ENCODE measurements around the gene PANK3. TPM values are rescaled to one million over a fixed set of nuclear protein-coding genes. Genes with fewer than 3 reads are reported as not detected.
A peak's percentile ranks its signal among the peaks of the same experiment; 100 is the strongest.
"Not testable (repeated sequence)": the region's sequence is repeated elsewhere in the genome, so short reads cannot be mapped to it uniquely, and the experiment has no call there.

The PANK3 gene
- polyA plus RNA-seq, 3 donors from 2014 or later = 4.6 to 13.1 (median 7.1) TPM

DNA sequence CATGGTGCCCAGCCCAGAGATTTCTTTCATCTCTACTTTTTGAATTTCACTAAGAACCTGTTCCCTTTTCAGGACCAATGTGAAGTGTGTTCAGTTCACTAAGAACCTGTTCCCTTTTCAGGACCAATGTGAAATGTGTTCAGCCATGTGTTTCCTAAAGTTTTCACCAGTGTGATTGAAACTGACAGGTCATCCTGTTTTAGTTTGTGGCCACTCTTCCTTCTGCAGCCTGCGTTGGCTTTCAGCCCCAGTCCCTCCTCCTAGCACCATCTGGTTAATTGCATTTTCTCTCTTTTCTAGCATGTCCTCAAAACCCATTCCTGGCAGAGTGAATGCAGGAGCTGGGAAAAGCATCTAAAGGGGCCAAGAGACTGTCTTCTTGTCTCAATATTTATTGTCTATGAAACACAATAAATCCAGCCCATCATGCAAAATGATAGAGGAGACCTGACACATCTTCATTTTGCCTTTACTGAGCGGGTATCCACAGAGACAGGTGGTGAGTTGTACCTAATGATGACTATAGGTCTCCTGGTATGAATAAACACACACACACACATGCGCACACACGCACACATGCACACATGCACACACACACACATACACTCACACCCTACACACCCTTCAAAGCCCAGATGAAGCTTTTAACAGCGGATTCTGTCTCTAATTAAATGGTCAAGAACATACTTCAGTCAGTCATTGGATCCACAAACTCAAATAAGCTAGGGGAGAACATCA is 6.1 kb upstream of the PANK3 start:
- Mint-ChIP-seq H3K27ac (no peak overlapping the region), H3K36me3 (peaks cover 0 to 4% (median 0%) of the 10 kb centered on the region in 3 donors), H3K9me3 (peaks cover 0 to 2% (median 0%) of the 10 kb centered on the region in 6 donors), H3K4me1 (peaks cover 1 to 2% of the 10 kb centered on the region in 2 donors), H3K4me3 (no peak overlapping the region), H3K27me3 (ENCODE audit: low read depth in 3 of 3) (peaks cover 3 to 24% (median 5%) of the 10 kb centered on the region in 3 donors)
- no peak for DNase-seq

DNA sequence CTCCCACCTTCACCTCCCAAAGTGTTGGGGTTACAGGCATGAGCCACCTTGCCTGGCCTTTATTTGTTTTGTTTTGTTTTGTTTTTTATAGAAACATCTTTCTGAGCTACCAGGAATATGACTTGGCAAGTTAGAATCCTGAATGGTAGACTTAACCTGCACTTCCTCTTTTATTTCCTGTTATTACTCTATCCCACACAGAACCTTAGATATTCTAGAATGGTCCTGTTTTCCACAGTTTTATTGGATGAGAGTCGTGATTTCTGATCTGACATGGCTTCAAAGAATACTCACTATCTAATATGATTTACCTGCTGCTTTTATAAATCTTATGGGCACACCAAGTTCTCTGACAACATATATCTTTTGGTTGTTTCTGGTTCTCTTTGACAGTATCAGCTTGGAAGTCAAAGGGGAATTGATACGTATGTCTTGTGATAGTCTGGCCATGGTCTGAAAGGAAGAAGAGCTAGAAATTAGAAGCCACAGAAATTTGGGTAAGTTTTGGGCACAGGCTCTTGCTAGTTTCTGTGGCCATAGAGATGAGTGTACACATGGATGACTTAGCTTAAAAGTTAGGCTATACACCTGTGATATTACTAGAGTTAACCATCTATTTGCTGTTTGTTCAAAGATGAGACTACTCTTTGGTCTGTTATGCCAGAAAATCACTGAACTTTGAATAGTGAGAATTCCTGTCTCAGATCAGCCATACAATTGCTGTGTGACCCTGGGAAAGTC is 4.7 kb upstream of the PANK3 start:
- Mint-ChIP-seq H3K27ac (no peak overlapping the region), H3K27me3 (ENCODE audit: low read depth in 3 of 3) (peaks cover 5 to 26% (median 6%) of the 10 kb centered on the region in 3 donors), H3K4me3 (no peak overlapping the region), H3K36me3 (peaks cover 0 to 4% (median 0%) of the 10 kb centered on the region in 3 donors), H3K4me1 (peaks cover 9 to 11% of the 10 kb centered on the region in 2 donors), H3K9me3 (peaks cover 0 to 2% (median 0%) of the 10 kb centered on the region in 6 donors)
- DNase-seq = no peak

DNA sequence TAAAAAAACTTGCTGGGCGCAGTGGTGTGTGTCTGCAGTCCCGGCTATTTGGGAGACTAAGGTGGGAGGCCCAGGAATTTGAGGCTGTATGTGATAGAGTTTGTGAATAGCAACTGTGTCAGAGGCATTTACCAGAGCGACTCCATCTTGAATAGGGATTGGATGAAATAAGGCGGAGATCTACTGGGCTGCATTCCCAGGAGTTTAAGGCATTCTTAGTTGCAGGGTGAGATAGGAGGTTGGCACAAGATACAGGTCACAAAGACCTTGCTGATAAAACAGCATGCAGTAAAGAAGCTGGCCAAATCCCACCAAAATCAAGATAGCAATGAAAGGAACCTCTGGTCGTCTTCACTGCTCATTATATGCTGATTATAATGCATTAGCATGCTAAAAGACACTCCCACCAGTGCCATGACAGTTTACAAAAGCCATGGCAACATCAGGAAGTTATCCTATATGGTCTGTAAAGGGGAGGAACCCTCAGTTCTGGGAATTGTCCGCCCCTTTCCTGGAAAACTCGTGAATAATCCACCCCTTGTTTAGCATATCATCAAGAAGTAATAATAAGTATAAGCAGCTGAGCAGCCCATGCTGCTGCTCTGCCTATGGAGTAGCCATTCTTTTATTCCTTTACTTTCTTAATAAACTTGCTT is 1.8 kb upstream of the PANK3 start:
- not testable (repeated sequence) for H3K9me3 Mint-ChIP-seq, H3K36me3 Mint-ChIP-seq, DNase-seq, H3K4me3 Mint-ChIP-seq
- peaks cover 33 to 38% of the 10 kb centered on the region in 2 donors for H3K4me1 Mint-ChIP-seq
- H3K27ac Mint-ChIP-seq = peak overlapping the region in 1 of 6 donors; percentile 22
- H3K27me3 Mint-ChIP-seq (ENCODE audit: low read depth in 3 of 3) = peaks cover 4 to 10% (median 9%) of the 10 kb centered on the region in 3 donors

DNA sequence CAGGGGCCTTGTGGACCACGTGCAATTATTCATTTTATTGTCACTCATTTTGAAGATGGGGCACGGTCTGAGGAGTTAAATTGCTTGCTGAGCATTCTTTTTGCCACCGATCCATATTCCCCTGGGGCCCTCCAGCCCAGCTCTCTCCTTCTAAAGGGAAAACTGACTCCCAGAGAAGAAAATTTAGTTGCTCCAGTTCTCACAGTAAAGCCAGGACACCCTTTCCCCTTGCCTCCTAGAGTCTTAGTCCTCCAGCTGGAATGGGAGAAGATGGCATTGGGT is 1.0 kb upstream of the PANK3 start:
- peaks cover 2 to 9% (median 9%) of the 10 kb centered on the region in 3 donors for H3K27me3 Mint-ChIP-seq (ENCODE audit: low read depth in 3 of 3)

DNA sequence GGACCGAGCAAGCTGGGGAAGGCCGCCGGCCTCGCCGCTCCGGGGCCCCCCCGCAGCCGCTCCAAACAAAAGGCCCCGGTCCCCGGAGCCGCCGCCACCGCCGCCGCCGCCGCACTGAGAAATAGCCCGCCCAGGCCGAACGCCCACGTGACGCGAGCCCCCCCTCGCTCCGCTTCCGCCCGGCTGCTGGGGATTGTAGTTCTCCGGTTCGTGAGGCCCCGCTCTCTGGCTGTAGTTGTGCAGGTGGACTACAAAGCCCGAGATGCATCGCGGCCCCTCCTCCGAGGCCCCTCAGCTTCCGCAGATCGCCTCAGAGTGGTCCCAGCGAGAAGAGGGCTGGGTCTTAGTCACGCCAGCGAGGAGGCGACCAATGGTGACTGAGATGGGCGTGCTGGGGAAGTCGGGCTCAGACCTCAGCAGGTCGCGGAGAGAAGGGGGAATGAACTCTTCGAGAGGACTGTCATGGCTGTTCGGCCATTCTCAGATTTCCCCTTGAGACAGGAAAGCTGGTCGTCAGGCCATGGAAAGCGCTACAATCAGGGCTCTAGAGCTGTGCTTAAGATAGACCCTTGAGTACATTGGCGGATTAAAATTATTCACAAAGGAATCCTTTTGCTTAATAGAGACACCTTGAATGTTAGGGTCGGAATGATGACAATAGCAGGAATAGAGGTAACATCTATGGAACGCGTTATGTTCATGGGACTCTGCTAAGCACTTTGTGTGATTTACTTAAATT is 489 bp upstream of the PANK3 start:
- H3K4me1 Mint-ChIP-seq = peaks cover 44 to 51% of the 10 kb centered on the region in 2 donors
- H3K27me3 Mint-ChIP-seq (ENCODE audit: low read depth in 3 of 3) = peaks cover 2 to 9% (median 9%) of the 10 kb centered on the region in 3 donors
- H3K4me3 Mint-ChIP-seq = peak overlapping the region; percentile 88 to 92 (median 91)
- peak; percentile 96 to 97 (median 97) for DNase-seq
- H3K27ac Mint-ChIP-seq = peak overlapping the region; percentile 89 to 99 (median 97)
- no peaks in the 10 kb centered on the region for H3K9me3 Mint-ChIP-seq
- no peaks in the 10 kb centered on the region for H3K36me3 Mint-ChIP-seq

More for the DNA sequence above, 1.0 kb upstream of the PANK3 start:
- Mint-ChIP-seq H3K4me1 (peaks cover 41 to 45% of the 10 kb centered on the region in 2 donors), H3K9me3 (peaks cover 0 to under 1% (median 0%) of the 10 kb centered on the region in 6 donors), H3K27ac (peak overlapping the region; percentile 89 to 99 (median 97)), H3K36me3 (no peaks in the 10 kb centered on the region), H3K4me3 (peak overlapping the region; percentile 88 to 92 (median 91))
- DNase-seq = no peak

DNA sequence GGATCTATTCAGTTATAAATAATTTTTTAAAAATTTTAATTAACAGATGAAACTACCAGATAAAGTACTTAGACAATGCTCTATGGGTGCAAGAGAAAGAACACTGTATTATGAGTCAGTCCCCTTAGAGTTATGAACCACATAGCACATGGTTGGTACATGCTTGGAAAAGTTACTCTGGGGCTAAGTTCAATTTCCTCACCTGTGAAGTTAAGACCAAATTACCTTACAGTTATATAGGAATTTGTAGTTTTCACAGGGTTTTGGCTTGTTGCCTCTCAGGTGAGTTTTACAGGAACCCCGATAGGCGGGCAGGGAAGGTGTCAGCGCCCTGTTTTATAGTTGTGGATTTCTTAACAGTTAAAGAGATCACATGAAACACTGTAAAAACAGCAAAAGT is 1.2 kb downstream of the PANK3 start:
- no peak for DNase-seq
- Mint-ChIP-seq H3K9me3 (no peaks in the 10 kb centered on the region), H3K27ac (peak overlapping the region; percentile 82 to 95 (median 92)), H3K4me1 (peaks cover 46 to 54% of the 10 kb centered on the region in 2 donors), H3K27me3 (ENCODE audit: low read depth in 3 of 3) (peaks cover 2 to 10% (median 4%) of the 10 kb centered on the region in 3 donors), H3K36me3 (no peaks in the 10 kb centered on the region), H3K4me3 (peak overlapping the region; percentile 90 to 98 (median 93))

DNA sequence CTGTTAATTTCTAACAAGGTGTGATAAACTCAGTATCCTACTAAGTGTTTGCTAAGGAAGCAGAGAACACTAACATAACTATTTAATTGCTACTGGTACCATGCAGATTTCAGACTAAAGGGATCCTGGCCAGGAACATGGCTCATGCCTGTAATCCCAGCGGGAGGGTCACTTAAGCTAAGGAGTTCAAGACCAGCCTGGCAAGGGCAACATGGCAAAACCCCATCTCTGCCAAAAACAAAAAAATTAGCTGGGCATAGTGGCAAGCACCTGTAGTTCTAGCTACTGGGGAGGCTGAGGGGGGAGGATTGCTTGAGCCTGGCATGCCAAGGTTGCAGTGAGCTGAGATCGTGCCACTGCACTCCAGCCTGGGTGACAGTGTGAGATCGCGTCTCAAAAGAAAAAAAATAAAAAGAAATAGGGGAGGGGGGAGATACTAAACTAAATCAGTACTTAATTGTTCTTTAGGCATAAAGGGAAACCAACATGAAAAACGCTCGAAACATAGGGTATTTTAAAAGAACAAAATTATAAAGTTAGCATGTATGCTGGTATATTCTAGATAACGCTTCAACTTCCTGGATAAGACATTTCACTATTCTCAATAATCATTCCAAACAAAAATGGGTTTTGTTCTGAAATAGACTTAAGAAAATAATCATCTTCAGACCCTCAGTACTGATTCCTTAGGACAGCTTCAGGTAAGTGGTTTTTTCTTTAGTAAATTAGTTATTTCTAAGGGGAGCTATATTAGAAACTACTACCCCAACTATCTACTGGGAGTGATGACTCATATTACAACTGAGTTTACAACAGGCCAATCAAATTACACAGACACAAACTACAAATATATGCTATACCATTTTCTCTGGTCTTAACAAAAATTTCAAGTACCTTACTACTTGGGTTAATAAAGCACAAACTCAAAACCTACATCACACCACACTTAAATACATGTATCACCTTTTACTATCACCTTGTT is 3.5 kb downstream of the PANK3 start:
- no peaks in the 10 kb centered on the region for H3K9me3 Mint-ChIP-seq

DNA sequence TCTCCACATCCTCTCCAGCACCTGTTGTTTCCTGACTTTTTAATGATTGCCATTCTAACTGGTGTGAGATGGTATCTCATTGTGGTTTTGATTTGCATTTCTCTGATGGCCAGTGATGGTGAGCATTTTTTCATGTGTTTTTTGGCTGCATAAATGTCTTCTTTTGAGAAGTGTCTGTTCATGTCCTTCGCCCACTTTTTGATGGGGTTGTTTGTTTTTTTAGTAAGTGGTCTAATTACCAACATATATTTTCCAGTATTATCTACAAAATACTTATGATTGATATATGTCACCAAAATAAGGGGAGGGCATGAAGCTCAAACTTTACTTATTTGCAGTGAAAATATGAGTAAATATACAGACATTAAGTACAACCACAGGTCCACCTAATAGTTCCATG is 5.0 kb downstream of the PANK3 start:
- not testable (repeated sequence) for H3K36me3 Mint-ChIP-seq; H3K27ac Mint-ChIP-seq; H3K27me3 Mint-ChIP-seq (ENCODE audit: low read depth in 3 of 3); H3K4me3 Mint-ChIP-seq; DNase-seq; H3K9me3 Mint-ChIP-seq
- H3K4me1 Mint-ChIP-seq = peaks cover 49 to 68% of the 10 kb centered on the region in 2 donors

More for the DNA sequence above, 3.5 kb downstream of the PANK3 start:
- H3K4me3 Mint-ChIP-seq = peak overlapping the region in 1 of 5 donors; percentile 27
- no peaks in the 10 kb centered on the region for H3K36me3 Mint-ChIP-seq
- no peak for DNase-seq
- peaks cover 2 to 10% (median 4%) of the 10 kb centered on the region in 3 donors for H3K27me3 Mint-ChIP-seq (ENCODE audit: low read depth in 3 of 3)
- H3K4me1 Mint-ChIP-seq = peaks cover 56 to 74% of the 10 kb centered on the region in 2 donors
- H3K27ac Mint-ChIP-seq = peak overlapping the region in 3 of 6 donors; percentile 56 to 66 (median 62)

DNA sequence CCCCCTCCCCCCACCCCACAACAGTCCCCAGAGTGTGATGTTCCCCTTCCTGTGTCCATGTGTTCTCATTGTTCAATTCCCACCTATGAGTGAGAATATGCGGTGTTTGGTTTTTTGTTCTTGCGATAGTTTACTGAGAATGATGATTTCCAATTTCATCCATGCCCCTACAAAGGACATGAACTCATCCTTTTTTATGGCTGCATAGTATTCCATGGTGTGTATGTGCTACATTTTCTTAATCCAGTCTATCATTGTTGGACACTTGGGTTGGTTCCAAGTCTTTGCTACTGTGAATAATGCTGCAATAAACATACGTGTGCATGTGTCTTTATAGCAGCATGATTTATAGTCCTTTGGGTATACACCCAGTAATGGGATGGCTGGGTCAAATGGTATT is 5.5 kb downstream of the PANK3 start:
- not testable (repeated sequence) for H3K4me3 Mint-ChIP-seq; H3K27ac Mint-ChIP-seq; H3K36me3 Mint-ChIP-seq; H3K27me3 Mint-ChIP-seq (ENCODE audit: low read depth in 3 of 3); DNase-seq; H3K9me3 Mint-ChIP-seq
- H3K4me1 Mint-ChIP-seq = peaks cover 48 to 69% of the 10 kb centered on the region in 2 donors

DNA sequence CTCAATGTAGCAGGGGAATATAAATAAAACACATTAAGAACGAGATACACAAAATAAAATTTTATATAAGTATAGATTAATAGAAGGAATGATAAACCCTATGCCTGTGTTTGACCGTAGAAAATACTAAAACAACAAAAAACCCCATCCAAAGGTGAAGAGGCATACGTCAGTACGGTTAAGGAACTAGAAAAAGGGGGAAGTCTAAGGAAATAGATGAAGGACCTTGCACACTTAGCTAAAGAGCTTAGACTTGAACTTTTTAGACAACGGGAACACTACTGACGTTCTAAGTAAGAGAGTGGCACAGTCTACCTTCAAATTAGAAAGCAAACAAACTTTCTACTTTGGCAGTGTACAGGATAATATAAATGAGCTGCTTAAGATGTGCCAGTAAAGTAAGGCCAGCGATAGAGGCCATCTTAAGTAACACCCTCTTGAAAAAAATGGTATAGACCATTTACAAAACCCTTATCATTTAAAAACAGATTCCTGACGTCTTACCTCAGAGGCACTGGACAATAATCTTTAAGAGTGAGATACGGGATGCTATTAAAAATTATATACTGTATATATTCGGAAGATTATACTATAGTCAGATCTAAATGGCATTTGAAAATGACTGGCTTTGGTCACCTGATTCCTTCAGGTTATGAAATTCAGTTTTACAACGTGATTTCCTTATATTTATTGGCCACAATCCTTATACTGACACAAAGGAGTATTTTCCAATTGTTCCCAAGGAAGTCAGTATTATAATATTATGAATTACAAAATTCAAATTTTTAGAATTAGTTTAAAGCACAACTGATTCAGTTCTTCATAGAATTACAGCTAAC is 8.5 kb downstream of the PANK3 start:
- no peak overlapping the region for H3K27ac Mint-ChIP-seq
- peaks cover 5 to 6% (median 6%) of the 10 kb centered on the region in 3 donors for H3K36me3 Mint-ChIP-seq
- H3K4me3 Mint-ChIP-seq = no peak overlapping the region
- no peaks in the 10 kb centered on the region for H3K9me3 Mint-ChIP-seq
- peaks cover 0 to 2% (median 0%) of the 10 kb centered on the region in 3 donors for H3K27me3 Mint-ChIP-seq (ENCODE audit: low read depth in 3 of 3)
- H3K4me1 Mint-ChIP-seq = peaks cover 25 to 65% of the 10 kb centered on the region in 2 donors
- DNase-seq = no peak

DNA sequence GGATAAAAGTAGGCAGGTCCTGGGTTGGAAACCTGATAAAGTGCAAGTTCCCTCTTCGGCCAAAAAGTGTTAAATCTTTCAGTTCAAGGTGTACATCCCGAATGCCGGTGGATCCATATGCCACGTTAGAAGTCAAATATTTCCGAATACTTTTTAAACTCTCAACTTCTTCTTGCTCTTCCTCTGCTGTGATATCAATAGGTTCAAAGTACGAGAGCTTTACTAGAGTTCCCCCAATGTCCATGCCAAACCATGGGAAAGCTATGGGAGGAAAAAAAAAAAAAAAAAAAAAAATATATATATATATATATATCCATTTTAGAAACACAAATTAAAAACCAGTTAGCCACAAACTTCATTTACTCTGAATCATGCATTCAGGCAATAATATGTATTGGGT is 10.4 kb downstream of the PANK3 start:
- Mint-ChIP-seq H3K4me3 (no peak overlapping the region), H3K27ac (no peak overlapping the region), H3K27me3 (ENCODE audit: low read depth in 3 of 3) (peaks cover 0 to 1% (median 0%) of the 10 kb centered on the region in 3 donors)

DNA sequence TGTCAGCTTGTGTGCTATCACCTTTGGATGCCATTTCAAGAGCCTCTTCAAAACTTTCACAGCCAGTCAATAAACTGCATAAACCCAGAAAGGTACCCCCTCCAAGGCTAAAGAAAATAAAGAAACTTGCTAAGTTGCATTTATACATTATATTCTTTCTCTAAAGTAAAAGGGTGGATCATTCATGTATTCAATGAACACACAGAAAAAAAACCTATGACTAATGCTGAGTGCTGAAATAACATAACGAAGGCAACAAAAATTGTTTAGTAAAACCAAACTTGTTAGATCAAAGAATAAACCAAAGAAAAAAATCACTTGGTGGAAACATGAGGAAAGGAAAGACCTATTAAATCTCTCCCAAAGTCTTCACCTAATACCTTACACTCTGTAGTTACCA is 15.2 kb downstream of the PANK3 start:
- no peaks in the 10 kb centered on the region for H3K27me3 Mint-ChIP-seq (ENCODE audit: low read depth in 3 of 3)
- H3K4me3 Mint-ChIP-seq = no peak overlapping the region
- H3K9me3 Mint-ChIP-seq = no peaks in the 10 kb centered on the region
- H3K4me1 Mint-ChIP-seq = peaks cover 7 to 36% of the 10 kb centered on the region in 2 donors
- peaks cover 12 to 27% (median 14%) of the 10 kb centered on the region in 3 donors for H3K36me3 Mint-ChIP-seq
- no peak overlapping the region for H3K27ac Mint-ChIP-seq
- DNase-seq = no peak

More for the DNA sequence above, 10.4 kb downstream of the PANK3 start:
- H3K9me3 Mint-ChIP-seq = no peaks in the 10 kb centered on the region
- DNase-seq = no peak
- H3K4me1 Mint-ChIP-seq = peaks cover 16 to 57% of the 10 kb centered on the region in 2 donors
- H3K36me3 Mint-ChIP-seq = peaks cover 7 to 8% (median 8%) of the 10 kb centered on the region in 3 donors

Measured in immature natural killer cell (primary cell).